ENCODE measurements around the gene GINS2.

DNA sequence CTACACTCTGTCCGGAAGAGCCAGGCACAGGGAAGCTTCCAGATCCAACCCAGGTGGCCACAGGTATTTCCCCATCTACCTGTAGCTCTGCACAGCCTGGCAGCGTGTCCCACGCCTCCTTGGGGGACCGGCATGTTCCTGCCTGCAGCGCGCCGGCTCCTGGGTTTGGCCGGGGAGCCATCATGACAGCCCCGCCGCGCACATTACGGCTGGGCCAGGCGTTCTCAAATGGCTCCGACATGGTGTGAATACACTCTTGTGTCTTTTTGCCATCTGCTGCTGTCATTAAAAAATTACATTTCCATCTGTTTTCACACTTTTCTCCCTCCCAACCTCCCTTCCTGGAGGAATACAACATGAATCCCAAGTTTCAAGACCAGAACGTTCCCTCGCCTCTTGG is 8.0 kb upstream of the GINS2 start:
- TF ChIP-seq CTCF (IDR thresholded peaks at IDR 0.05) = no peak
- TF ChIP-seq, protein P1, sequence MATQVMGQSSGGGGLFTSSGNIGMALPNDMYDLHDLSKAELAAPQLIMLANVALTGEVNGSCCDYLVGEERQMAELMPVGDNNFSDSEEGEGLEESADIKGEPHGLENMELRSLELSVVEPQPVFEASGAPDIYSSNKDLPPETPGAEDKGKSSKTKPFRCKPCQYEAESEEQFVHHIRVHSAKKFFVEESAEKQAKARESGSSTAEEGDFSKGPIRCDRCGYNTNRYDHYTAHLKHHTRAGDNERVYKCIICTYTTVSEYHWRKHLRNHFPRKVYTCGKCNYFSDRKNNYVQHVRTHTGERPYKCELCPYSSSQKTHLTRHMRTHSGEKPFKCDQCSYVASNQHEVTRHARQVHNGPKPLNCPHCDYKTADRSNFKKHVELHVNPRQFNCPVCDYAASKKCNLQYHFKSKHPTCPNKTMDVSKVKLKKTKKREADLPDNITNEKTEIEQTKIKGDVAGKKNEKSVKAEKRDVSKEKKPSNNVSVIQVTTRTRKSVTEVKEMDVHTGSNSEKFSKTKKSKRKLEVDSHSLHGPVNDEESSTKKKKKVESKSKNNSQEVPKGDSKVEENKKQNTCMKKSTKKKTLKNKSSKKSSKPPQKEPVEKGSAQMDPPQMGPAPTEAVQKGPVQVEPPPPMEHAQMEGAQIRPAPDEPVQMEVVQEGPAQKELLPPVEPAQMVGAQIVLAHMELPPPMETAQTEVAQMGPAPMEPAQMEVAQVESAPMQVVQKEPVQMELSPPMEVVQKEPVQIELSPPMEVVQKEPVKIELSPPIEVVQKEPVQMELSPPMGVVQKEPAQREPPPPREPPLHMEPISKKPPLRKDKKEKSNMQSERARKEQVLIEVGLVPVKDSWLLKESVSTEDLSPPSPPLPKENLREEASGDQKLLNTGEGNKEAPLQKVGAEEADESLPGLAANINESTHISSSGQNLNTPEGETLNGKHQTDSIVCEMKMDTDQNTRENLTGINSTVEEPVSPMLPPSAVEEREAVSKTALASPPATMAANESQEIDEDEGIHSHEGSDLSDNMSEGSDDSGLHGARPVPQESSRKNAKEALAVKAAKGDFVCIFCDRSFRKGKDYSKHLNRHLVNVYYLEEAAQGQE (IDR thresholded peaks at IDR 0.05; ENCODE audit: insufficient read depth in 1 of 2, low read depth in 2 of 2, low read length in 1 of 2) = no peak
